Measurements from ENCODE around the gene SLC38A6.

DNA sequence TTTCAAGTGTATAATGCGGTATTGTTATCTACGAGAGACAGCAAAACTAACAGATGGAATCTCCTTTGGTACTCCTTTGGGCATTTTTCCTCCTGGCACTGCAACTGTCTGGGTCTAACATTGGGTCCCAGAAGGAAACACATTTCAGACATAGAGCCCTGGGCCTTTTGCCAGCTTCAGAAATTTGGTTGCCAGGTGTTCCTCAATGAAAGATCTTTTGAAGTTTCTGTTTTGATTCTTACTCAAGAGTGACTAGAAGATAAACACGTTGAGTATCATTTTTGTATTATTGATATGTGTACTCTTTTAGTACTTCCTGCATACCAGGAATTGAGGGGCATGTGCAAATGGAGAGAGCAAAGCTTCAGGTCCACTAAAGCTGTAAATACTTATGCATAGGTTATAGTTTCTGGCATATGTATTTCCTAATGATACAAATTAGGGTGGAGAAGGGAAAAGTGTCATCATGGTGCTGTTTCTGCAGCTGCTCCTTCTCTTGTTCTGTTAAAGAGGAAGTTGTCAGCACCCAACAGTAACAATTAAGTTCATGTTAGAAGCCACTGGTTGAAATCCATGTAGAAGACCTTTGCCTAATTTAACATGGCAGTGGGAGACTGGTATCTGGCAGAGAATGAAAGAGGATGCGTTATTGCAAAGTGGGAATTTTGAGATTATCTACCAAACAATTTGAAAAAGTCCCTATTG lies 53.5 kb downstream of the SLC38A6 start:
- TF ChIP-seq POLR2A (IDR thresholded peaks at IDR 0.05) (no peak), EP300 (IDR thresholded peaks at IDR 0.05) (no peak)
- TF ChIP-seq, protein P1, sequence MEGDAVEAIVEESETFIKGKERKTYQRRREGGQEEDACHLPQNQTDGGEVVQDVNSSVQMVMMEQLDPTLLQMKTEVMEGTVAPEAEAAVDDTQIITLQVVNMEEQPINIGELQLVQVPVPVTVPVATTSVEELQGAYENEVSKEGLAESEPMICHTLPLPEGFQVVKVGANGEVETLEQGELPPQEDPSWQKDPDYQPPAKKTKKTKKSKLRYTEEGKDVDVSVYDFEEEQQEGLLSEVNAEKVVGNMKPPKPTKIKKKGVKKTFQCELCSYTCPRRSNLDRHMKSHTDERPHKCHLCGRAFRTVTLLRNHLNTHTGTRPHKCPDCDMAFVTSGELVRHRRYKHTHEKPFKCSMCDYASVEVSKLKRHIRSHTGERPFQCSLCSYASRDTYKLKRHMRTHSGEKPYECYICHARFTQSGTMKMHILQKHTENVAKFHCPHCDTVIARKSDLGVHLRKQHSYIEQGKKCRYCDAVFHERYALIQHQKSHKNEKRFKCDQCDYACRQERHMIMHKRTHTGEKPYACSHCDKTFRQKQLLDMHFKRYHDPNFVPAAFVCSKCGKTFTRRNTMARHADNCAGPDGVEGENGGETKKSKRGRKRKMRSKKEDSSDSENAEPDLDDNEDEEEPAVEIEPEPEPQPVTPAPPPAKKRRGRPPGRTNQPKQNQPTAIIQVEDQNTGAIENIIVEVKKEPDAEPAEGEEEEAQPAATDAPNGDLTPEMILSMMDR (IDR thresholded peaks at IDR 0.05) = no peak
